ENCODE results near the gene ESRRA. TPM values are rescaled to one million over a fixed set of nuclear protein-coding genes. Genes with fewer than 3 reads are reported as not detected.

Gene ESRRA
- total RNA-seq, 1 experiment from 2014 or later: 42.2 TPM

- peak; percentile 98 for DNase-seq (ENCODE audit: extremely low read depth, low read depth)
Measured at GRCh38 chr11:64269540-64270220, 35.6 kb upstream of the ESRRA start.

DNA sequence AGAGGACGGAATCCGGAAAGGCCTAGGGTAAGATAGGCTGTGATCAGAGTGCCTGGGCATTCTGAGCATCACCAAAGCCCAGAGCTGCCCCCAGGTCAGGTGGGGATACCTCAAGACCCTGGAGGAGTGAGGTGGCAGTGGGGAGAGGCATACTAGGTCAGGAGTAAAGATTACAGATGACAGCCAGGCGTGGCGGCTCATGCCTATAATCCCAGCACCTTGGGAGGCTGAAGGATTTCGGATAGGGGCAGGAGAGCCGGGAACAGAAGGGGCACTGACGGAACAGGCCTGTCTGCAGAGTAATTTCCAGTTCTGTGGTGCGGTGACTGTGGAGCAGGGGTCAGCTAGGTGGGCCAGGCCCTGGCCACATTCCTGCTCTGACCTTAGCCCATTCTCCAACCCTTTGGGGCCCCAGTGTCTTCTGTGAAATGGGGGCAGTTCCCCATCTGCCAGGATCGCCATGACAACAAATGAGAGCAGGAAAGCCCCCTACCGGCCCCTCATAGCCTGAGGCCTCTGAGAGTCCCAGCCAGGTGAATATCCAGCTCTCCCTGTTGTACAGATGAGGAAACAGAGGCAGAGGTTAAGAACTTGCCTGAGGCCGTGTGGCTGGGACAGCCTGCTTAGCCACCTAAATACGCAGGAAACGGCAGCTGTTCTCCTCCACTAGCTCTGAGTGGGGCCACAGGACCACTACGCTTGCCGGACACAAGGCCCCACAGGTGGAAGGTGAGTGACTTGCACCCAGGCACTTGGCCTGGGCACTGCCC, 30.1 kb upstream of the ESRRA start:
- DNase-seq (ENCODE audit: extremely low read depth, low read depth): no peak

DNA sequence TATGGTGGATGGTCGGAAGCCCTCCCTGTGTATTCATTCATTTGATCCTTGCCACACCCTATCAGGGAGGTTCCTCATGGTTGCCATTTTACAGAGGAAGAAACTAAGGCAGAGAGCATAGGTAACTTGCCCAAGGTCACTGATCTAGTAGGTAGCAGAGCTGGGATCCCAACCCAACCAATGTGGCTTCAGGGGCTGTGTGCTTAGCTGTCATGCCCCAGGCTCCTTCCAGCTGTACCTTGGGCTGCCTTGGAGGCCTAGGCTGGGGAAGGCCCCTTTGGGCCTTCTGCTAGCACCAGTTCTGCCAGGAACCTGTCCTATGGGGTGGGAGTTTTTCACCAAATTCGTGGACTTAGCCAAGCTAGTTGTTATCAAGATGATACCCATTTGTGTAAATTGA, 29.5 kb upstream of the ESRRA start:
- no peak for DNase-seq (ENCODE audit: extremely low read depth, low read depth)

GRCh38 chr11:64276653-64277431, 28.5 kb upstream of the ESRRA start:
- peak; percentile 89 for DNase-seq (ENCODE audit: extremely low read depth, low read depth)

- DNase-seq (ENCODE audit: extremely low read depth, low read depth): no peak
Measured at GRCh38 chr11:64278576-64279190, 26.6 kb upstream of the ESRRA start.

- DNase-seq (ENCODE audit: extremely low read depth, low read depth): no peak
Measured at GRCh38 chr11:64281957-64282770, 23.2 kb upstream of the ESRRA start.

- DNase-seq (ENCODE audit: extremely low read depth, low read depth): no peak
Measured at GRCh38 chr11:64283092-64283491, 22.2 kb upstream of the ESRRA start.

DNA sequence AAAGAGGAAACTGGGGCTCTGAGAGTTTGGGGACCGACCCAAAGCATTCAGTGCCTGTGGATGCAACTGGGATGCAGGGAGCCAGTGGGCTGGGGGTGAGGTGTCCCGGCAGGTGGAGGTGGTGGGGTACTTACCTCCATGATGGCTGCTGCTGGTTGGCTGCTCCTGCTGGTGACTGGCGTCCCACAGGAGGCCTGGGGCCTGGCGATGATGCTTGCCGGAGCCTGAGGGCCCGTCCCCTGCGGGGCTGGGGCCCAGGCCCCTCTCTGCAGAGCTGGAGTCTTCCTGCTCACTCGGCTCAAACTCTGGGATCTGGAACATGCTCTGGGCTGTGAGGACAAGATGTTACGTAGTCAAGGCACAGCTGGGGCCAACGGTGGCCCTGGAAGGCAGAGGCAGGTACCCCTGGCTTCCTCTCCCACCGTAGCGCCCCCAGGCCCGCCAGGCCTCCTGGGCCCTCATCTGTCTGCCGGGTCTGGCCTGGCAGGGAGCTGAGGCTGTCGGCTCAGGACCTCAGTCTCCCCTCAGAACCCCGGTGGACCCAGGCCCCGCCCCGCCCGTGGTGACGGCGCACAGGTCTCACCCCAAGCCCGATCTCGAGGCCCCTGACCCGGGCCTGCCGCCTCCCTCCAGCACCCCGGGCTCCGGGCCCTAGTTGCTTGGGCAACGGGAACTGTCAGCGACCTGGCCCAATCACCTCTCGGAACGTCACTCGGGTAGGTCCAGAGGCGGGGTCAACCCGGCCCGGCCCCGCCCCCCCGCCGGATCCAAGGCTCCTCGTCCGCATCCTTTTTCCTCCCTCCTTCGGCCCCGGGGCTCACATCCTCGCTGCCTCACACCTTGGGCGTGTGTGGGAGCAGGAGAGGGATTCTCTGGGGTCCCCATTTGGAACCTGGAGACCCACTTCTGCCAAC, 21.0 kb upstream of the ESRRA start, which contains the start of gene BAD:
Gene BAD, minus strand, starts transcription at position 618 of the 914 bp plus-strand sequence. Its CDS starts 297 bp downstream, at position 321.
- peak; percentile 85 for DNase-seq (ENCODE audit: extremely low read depth, low read depth)

DNA sequence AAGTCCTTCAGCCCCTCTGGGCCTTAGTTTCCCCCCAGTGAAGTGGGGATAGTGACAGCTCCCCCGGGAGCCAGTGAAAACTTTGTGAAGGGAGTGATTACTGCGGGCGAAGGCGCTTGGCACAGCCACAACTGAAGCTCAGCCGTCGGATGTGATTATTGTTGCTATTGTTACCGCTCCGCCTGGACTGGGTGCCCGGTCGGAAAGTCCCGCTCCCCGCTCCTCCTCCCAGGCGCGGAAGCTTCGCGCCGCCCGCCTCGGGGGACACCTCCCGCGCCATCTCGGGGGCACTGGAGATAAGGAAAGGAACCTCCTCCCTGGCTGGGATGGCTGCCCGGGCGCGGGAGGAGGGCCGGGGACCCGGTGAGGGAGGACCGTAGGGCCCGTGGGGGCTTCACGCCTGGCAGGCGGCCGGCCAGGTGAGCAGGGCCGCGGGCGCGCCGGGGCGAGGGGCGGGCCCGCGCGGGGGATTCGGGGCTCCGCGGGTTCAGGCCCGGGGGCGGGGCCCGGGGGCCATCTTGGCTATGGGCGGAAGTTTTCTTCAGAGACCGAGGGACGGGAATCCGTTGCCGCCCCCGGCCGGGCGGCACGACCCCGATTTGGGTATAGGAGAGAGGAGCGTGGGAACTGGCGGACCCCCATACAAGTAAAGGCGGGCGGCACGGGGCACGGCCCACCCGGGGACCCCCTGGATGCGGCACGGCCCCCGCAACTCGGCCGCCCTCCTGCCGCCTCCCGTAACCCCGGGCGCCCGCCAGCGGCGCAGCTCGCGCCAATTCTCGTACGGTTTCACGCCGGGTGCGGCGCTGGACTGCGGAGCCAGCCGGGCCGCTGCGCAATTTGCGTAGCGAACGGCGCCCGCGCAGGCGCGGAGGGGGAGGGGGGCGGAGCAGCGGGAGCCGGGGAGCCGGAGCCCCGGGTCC, 20.1 kb upstream of the ESRRA start, which contains the start of gene GPR137:
Gene GPR137, plus strand, starts transcription at position 887 of the 923 bp plus-strand sequence. CDS start 677 bp downstream, outside the sequence.
- DNase-seq (ENCODE audit: extremely low read depth, low read depth): no peak

GRCh38 chr11:64285885-64286800, 19.2 kb upstream of the ESRRA start:
- no peak for DNase-seq (ENCODE audit: extremely low read depth, low read depth)

GRCh38 chr11:64286801-64287159, 18.5 kb upstream of the ESRRA start:
- no peak for DNase-seq (ENCODE audit: extremely low read depth, low read depth)

DNA sequence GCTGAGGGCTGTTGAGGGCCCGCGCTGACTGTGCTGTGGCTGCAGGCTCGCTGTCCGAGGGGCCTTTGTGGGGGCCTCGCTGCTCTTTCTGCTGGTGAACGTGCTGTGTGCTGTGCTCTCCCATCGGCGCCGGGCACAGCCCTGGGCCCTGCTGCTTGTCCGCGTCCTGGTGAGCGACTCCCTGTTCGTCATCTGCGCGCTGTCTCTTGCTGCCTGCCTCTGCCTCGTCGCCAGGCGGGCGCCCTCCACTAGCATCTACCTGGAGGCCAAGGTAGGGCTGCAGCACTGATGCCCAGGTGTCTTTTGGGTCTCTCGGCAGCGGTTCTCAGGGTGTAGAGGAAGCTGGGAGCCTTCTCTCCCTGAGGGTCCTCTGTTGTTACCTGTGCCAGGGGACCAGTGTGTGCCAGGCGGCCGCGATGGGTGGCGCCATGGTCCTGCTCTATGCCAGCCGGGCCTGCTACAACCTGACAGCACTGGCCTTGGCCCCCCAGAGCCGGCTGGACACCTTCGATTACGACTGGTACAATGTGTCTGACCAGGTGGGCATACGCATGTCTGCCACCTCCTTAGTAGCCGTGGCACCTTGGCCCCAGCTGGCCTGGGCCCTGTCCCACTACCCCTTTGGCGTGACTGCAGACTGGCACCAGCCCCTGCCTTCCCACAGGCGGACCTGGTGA, 17.5 kb upstream of the ESRRA start:
- DNase-seq (ENCODE audit: extremely low read depth, low read depth): no peak

DNA sequence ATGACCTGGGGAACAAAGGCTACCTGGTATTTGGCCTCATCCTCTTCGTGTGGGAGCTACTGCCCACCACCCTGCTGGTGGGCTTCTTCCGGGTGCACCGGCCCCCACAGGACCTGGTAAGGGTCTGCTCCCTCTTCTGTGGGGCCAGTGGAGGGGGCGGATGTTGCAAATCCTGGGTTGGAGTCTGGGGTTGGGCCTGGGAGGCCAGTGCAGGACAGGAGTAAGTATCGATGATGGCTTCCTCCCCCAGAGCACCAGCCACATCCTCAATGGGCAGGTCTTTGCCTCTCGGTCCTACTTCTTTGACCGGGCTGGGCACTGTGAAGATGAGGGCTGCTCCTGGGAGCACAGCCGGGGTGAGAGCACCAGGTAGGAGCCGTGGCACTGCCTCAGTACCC, 17.0 kb upstream of the ESRRA start:
- DNase-seq (ENCODE audit: extremely low read depth, low read depth): no peak

GRCh38 chr11:64289002-64289564, 16.2 kb upstream of the ESRRA start:
- DNase-seq (ENCODE audit: extremely low read depth, low read depth): no peak

- DNase-seq (ENCODE audit: extremely low read depth, low read depth): no peak
Measured at GRCh38 chr11:64290352-64291261, 14.7 kb upstream of the ESRRA start.

Data from NCI-H460 (cell line).